Measurements from ENCODE around the gene ARHGAP23.

GRCh38 chr17:38533241-38533640 lies 105.0 kb downstream of the ARHGAP23 start:
- TF ChIP-seq EZH2 (IDR thresholded peaks at IDR 0.05; ENCODE audit: borderline replicate concordance) (no peak), CTCF (IDR thresholded peaks at IDR 0.05; ENCODE audit: poor library complexity) (no peak)

Data from hepatocyte (in vitro differentiated cells).